HG03135 (cell line): ENCODE measurements around the gene RNU6-1.

Source experiments
- ATAC-seq: cut with Tn5 transposase; IDR thresholded peaks from one replicate; pipeline ENCODE4 v1.9.1; 2021; ENCODE audit warnings: mild to moderate bottlenecking, moderate library complexity; ENCODE audit not compliant: unreplicated experiment

Gene RNU6-1

GRCh38 chr15:67859331-67859946, 19.6 kb upstream of the RNU6-1 start:
- no peak for ATAC-seq

GRCh38 chr15:67857220-67857619, 17.4 kb upstream of the RNU6-1 start:
- no peak for ATAC-seq

- ATAC-seq, result no peak
These were observed 16.0 kb upstream of the RNU6-1 start for GRCh38 chr15:67855842-67856241.

- no peak for ATAC-seq
These were observed 14.5 kb upstream of the RNU6-1 start for GRCh38 chr15:67854358-67854757.

GRCh38 chr15:67853454-67853853, 13.6 kb upstream of the RNU6-1 start:
- no peak for ATAC-seq

GRCh38 chr15:67852418-67852817, 12.6 kb upstream of the RNU6-1 start:
- no peak for ATAC-seq

GRCh38 chr15:67850994-67851571, 11.2 kb upstream of the RNU6-1 start:
- ATAC-seq, result no peak

GRCh38 chr15:67850336-67850735, 10.5 kb upstream of the RNU6-1 start:
- ATAC-seq, result no peak

GRCh38 chr15:67849538-67849937, 9.7 kb upstream of the RNU6-1 start:
- ATAC-seq, result no peak

- no peak for ATAC-seq
These were observed 6.1 kb upstream of the RNU6-1 start for GRCh38 chr15:67845974-67846373.

- no peak for ATAC-seq
These were observed 3.9 kb upstream of the RNU6-1 start for GRCh38 chr15:67843571-67844387.

- ATAC-seq, result no peak
These were observed 3.3 kb upstream of the RNU6-1 start for GRCh38 chr15:67843092-67843501.

- ATAC-seq, result no peak
These were observed 1.6 kb upstream of the RNU6-1 start for GRCh38 chr15:67841513-67841762.

- ATAC-seq, result no peak
These were observed 1.1 kb upstream of the RNU6-1 start for GRCh38 chr15:67840749-67841512.

- no peak for ATAC-seq
These were observed 331 bp downstream of the RNU6-1 start for GRCh38 chr15:67839499-67839928.

- ATAC-seq, result no peak
These were observed 984 bp downstream of the RNU6-1 start for GRCh38 chr15:67838789-67839332.

- no peak for ATAC-seq
These were observed 2.9 kb downstream of the RNU6-1 start for GRCh38 chr15:67836955-67837354.

- no peak for ATAC-seq
These were observed 3.4 kb downstream of the RNU6-1 start for GRCh38 chr15:67836477-67836876.

GRCh38 chr15:67836134-67836455, 3.8 kb downstream of the RNU6-1 start:
- no peak for ATAC-seq

- ATAC-seq, result no peak
These were observed 4.3 kb downstream of the RNU6-1 start for GRCh38 chr15:67835297-67836133.
